ENCODE results near the gene ERMP1.

The ERMP1 gene

GRCh38 chr9:5871785-5872184 lies 38.9 kb upstream of the ERMP1 start:
- Histone ChIP-seq H3K27me3 (ENCODE audit: low read depth, low read length) (no peaks in the 10 kb centered on the region), H2AFZ (ENCODE audit: low read depth, low read length) (no peak overlapping the region), H3K9me3 (ENCODE audit: insufficient read depth, low read length) (no peaks in the 10 kb centered on the region), H3K36me3 (replicated peaks; ENCODE audit: low read depth, low read length) (no peaks in the 10 kb centered on the region), H4K20me1 (ENCODE audit: insufficient read depth, low read length) (no peaks in the 10 kb centered on the region), H3K79me2 (ENCODE audit: low read length) (no peaks in the 10 kb centered on the region), H3K4me3 (ENCODE audit: low read length) (no peak overlapping the region), H3K4me1 (ENCODE audit: low read length) (peaks cover 8% of the 10 kb centered on the region), H3K27ac (ENCODE audit: low read length) (no peak overlapping the region), H3K9ac (ENCODE audit: low read length) (no peak overlapping the region), H3K4me2 (ENCODE audit: low read length) (no peak overlapping the region)
- TF ChIP-seq CTCF (IDR thresholded peaks at IDR 0.05; ENCODE audit: low read depth, low read length) (no peak), EZH2phosphoT487 (IDR thresholded peaks at IDR 0.05; ENCODE audit: low read depth) (no peak)

GRCh38 chr9:5870691-5871090 lies 37.8 kb upstream of the ERMP1 start:
- no peaks in the 10 kb centered on the region for H3K79me2 ChIP-seq (ENCODE audit: low read length)
- TF ChIP-seq CTCF (IDR thresholded peaks at IDR 0.05; ENCODE audit: low read depth, low read length) (no peak), EZH2phosphoT487 (IDR thresholded peaks at IDR 0.05; ENCODE audit: low read depth) (no peak)
- H3K36me3 ChIP-seq (replicated peaks; ENCODE audit: low read depth, low read length) = no peaks in the 10 kb centered on the region
- H3K9me3 ChIP-seq (ENCODE audit: insufficient read depth, low read length) = no peaks in the 10 kb centered on the region
- no peak overlapping the region for H2AFZ ChIP-seq (ENCODE audit: low read depth, low read length)
- no peaks in the 10 kb centered on the region for H3K27me3 ChIP-seq (ENCODE audit: low read depth, low read length)
- no peak overlapping the region for H3K27ac ChIP-seq (ENCODE audit: low read length)
- no peak overlapping the region for H3K4me3 ChIP-seq (ENCODE audit: low read length)
- H3K4me1 ChIP-seq (ENCODE audit: low read length) = peaks cover under 1% of the 10 kb centered on the region
- no peaks in the 10 kb centered on the region for H4K20me1 ChIP-seq (ENCODE audit: insufficient read depth, low read length)
- H3K4me2 ChIP-seq (ENCODE audit: low read length) = no peak overlapping the region
- H3K9ac ChIP-seq (ENCODE audit: low read length) = no peak overlapping the region

GRCh38 chr9:5870020-5870339 lies 37.1 kb upstream of the ERMP1 start:
- TF ChIP-seq EZH2phosphoT487 (IDR thresholded peaks at IDR 0.05; ENCODE audit: low read depth) (no peak), CTCF (IDR thresholded peaks at IDR 0.05; ENCODE audit: low read depth, low read length) (no peak)
- H3K9me3 ChIP-seq (ENCODE audit: insufficient read depth, low read length) = no peaks in the 10 kb centered on the region
- H3K4me3 ChIP-seq (ENCODE audit: low read length) = no peak overlapping the region
- no peaks in the 10 kb centered on the region for H3K36me3 ChIP-seq (replicated peaks; ENCODE audit: low read depth, low read length)
- H4K20me1 ChIP-seq (ENCODE audit: insufficient read depth, low read length) = no peaks in the 10 kb centered on the region
- H3K4me1 ChIP-seq (ENCODE audit: low read length) = no peaks in the 10 kb centered on the region; the same call in 1 of the 2 replicates
- peak overlapping the region; percentile 23; the same call in 1 of the 2 replicates for H2AFZ ChIP-seq (ENCODE audit: low read depth, low read length)
- H3K27me3 ChIP-seq (ENCODE audit: low read depth, low read length) = no peaks in the 10 kb centered on the region
- no peak overlapping the region for H3K27ac ChIP-seq (ENCODE audit: low read length)
- H3K9ac ChIP-seq (ENCODE audit: low read length) = no peak overlapping the region
- H3K4me2 ChIP-seq (ENCODE audit: low read length) = 0 out of 2 replicates have a peak overlapping the region, but pooled peaks have one; percentile 11
- no peaks in the 10 kb centered on the region for H3K79me2 ChIP-seq (ENCODE audit: low read length)

GRCh38 chr9:5869315-5870019 lies 36.5 kb upstream of the ERMP1 start:
- Histone ChIP-seq H3K27ac (ENCODE audit: low read length) (no peak overlapping the region), H3K27me3 (ENCODE audit: low read depth, low read length) (no peaks in the 10 kb centered on the region), H3K4me2 (ENCODE audit: low read length) (0 out of 2 replicates have a peak overlapping the region, but pooled peaks have one; percentile 11), H3K4me1 (ENCODE audit: low read length) (no peaks in the 10 kb centered on the region; the same call in 1 of the 2 replicates), H3K79me2 (ENCODE audit: low read length) (no peaks in the 10 kb centered on the region), H3K9ac (ENCODE audit: low read length) (no peak overlapping the region), H3K36me3 (replicated peaks; ENCODE audit: low read depth, low read length) (no peaks in the 10 kb centered on the region), H3K9me3 (ENCODE audit: insufficient read depth, low read length) (no peaks in the 10 kb centered on the region), H2AFZ (ENCODE audit: low read depth, low read length) (peak overlapping the region; percentile 23; the same call in 1 of the 2 replicates), H3K4me3 (ENCODE audit: low read length) (no peak overlapping the region), H4K20me1 (ENCODE audit: insufficient read depth, low read length) (no peaks in the 10 kb centered on the region)
- TF ChIP-seq EZH2phosphoT487 (IDR thresholded peaks at IDR 0.05; ENCODE audit: low read depth) (no peak), CTCF (IDR thresholded peaks at IDR 0.05; ENCODE audit: low read depth, low read length) (peak; percentile 69)

Measured in OCI-LY3 (cell line).